ENCODE data around the gene MASP1.
A peak's percentile ranks its signal among the peaks of the same experiment; 100 is the strongest.

MASP1 gene

DNA sequence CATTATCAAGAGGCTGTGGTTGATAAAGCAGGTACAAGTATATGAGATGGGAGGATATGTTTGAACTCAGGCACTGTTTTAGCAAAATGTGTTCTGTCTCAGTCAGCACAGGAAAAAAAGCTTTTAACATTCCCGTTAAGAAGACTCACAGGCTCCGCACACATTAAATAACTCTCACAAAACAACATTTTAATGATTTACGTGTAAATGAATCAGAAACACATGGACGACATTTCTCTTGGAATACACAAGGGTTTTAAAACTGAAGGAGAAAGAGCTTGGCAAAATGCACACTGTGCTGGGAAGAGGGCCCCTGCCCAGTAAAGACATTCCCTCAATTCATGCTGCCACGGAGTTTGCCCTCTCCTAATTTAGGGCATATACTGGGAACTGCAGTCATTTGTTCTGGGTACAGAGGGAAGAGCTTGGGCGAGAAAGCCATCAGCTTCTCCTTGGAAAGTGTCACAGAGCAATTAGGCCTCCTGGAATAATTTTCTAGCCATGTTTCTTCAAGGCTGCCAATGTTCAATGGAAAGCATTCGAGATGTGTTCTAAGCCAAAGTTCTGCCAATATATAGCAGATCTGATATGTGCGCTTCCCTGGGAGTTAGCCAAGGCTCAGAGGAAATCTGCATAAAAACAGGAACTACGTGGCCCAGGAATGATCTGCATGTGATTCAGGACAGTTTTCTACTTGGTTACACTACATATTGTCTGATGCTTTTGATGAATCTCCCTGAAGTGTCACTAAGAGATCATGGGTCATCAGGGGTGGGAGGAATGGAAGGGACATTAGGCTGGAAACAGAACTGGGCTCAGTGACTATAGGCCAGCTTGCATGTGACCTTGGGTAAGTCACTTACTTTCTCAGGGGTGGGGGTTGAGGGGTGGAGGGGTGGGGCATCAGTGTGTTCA is 2.2 kb upstream of the MASP1 start:
- DNase-seq (ENCODE audit: low read depth), result no peak

DNA sequence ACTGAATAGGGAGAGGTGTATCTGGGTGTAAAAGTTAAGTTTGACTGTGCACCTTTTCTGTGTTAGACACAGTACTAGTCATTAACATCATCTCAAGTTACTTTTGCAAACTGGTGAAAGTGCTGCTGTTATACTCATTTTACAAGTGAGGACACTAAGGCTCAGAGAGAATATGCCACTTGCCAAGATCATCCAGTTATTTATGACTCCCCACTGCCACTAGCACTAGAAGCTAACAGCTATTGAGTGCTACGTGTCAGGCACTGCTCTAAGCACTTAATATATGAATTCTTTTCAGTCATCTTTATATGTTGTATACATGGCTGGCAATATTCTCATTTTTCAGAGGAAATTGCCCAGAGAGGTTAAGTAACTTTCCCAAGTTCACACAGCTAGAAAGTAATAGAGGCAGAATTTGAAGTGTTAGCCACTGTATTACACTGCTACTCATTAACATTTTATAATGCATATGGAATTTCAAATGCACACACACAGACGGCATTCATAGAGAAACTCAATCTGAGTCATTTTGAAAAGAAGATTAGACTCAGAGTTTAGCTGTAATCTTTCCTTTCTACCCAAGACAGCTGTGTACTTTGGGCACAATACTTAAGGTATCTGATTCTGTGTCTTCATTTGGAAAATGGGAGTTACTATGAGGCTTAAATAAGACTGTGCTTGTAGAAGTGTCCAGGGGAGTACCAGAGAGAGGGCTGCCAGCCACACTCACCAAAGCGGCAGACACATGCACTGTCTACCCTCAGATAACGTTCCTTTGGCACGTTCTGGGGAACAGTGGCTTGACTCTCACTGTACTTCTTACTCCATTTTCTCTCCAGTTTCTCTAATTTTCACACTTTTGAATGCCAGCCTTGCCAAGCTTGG is 1.3 kb upstream of the MASP1 start:
- DNase-seq (ENCODE audit: low read depth), result no peak

DNA sequence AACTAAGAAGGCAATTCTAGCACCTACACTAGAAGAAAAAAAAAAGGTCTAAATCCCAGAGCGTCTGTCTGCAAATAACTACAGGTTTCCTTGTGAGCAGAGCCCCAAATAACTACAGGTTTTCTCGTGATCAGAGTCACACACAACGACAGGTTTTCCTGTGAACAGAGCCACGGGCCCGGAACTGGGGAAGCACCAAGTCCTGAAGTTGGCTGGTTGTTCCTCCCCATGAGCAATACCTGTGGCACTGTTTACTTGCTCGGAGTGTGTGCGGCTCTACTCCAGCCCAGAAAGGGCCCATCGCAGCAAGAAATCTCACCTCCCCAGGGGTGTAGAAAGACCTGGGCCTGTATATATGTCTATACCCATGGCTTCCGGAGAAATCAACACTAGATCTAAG is 644 bp upstream of the MASP1 start:
- no peak for DNase-seq (ENCODE audit: low read depth)

DNA sequence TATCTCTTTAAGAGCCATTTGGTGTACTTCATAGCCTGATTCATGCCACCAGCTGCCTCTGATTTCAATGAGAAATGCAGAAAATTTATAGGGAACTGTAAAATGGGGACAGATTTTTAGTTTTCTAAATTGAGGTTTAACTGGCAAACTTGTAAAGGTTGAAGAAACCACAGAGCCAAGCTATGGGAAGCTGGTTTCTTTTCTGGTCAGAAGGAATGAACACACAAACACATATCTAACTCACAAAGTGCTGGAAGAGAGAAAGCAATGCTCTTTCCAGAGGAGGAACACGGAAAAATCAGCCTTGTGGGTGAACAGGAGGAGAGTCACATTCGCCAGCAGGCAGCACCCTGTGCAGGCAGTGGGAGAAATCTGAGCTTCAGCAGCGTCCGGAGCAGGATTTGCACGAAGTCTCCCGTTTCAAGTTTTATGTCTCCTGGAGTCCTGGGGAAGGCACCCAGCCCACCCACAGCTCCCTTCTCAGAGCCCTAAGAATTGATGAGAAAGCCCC is 481 bp downstream of the MASP1 start:
- peak; percentile 39 for DNase-seq (ENCODE audit: low read depth)

DNA sequence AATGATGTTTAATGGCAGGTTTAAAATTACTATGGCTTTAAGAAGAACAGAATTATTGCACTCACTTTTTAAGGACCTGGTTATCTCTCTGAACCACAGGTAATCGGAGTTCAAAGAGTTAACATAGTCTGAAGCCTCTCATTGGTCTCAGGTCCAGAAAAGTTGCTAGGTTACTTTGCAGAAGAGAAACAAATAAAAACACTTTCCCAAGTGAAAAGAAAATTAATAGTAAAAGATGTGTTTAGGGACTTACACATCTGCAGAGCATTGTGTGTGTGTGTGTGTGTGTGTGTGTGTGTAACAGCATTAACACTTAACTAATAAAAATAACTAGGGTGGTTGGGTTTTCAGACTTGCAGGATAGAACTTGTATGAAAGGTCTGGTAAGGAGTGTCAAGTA is 1.0 kb downstream of the MASP1 start:
- no peak for DNase-seq (ENCODE audit: low read depth)

DNA sequence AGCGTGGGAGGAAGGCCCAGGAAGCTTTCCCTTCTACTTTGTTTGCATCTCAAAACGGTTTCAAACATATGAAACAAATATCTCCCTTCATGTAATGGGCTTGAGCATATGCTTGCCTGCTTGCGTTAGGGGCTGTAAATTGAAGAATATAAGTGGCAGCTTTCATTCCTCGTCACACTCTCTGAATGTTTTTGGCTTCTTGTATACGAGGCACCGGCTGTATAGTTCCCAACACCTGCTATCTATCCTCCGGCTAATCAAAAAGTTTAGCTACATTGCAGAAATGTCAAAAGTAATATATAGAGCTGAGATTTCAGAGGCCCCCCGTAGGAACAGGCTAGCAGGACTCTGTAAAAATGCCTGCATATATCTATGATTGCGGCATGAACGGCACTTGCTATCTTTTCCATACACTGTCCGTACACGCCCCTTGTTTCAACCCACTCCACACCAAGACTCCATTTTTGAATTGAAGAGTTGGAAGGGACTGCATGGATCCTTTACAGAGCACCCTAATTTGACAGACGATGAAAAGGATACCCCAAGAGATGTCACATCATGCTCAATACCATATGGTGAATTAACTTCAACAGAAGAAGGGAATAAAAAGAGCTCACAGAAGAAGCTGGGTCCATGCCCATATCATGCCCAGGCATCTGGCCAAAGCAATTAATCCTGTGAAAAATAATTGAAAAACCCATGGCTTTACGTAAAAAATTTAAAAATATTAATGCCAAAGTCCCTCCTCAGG is 2.5 kb downstream of the MASP1 start:
- DNase-seq (ENCODE audit: low read depth), result no peak

DNA sequence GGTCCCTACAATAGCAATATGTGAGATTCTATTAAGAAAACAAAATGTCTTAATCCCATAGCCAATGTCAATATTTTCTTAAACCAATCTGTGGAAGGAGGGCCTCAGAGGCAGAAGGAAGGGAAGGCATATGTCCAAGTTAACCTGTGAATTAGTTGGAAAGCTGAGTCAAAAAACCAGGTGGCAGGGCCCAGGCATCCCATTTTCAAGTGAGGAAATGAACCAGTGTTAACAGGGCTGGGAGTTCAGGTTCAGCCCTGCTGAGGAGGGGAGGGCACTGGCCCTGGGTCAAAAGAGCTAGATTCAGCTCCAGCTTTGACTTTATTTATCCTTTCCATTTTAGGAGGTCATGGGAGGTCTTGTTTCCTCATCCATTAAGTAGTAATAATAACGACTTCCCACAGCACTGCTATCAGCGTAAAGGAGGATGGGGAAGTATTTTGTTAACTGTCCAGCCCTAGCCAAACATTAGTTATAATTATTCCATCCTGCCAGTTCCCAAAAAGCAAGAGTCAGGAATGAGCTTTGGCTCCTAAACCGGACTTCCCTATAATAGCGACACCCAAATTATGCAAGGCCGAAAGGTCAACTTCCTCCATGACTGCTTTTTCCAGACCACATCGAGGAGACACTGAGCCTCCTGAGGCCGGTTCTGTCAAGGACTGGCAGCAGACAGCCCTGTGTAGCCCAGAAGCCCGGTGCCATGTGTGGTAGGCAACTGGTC is 3.2 kb downstream of the MASP1 start:
- DNase-seq (ENCODE audit: low read depth), result no peak

DNA sequence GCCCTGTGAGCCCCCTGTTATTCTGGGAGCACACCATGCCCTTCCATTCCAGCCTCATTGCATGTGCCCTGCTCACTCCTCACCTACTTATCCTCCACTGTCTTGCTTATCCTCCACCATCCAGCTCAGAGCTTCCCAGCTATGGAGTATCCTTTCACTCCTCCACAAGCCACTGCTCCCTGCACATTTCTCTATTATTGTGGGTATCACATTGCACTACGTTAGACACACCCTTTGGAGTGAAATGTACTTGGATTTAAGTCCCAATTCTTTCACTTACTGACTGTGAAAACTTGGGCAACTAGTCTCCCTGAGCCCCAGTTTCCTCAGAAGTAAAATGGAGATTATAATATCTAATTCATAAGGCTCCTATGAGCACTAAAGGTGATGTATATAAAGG is 4.3 kb downstream of the MASP1 start:
- DNase-seq (ENCODE audit: low read depth), result no peak

DNA sequence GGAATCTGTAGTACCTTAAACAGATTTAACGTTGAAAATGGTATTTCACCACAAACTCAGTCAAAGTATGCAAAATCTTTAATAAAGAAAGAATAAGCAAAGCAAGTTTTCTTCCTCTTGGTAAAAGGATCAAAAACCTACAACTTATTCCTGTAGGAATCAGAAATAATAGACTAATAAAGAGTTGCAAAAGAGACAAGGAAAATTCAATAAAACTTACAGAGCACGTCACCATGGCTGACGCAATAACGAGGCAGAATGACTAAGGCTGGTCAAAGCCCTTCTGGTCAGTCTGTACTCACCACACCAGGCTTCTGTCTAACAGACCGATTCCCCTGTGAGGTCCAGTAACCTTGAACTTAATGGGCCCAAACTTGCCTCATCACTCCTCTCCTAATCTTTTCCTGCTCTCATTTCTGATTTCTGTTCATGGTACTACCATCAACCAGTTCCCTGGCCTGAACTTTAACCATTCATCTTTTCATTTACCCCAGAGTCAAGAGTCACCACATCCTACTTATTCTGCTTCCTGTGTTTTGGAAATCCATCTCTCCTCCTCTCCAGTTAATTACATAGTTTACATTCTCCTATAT is 5.0 kb downstream of the MASP1 start:
- DNase-seq (ENCODE audit: low read depth), result peak; percentile 93

DNA sequence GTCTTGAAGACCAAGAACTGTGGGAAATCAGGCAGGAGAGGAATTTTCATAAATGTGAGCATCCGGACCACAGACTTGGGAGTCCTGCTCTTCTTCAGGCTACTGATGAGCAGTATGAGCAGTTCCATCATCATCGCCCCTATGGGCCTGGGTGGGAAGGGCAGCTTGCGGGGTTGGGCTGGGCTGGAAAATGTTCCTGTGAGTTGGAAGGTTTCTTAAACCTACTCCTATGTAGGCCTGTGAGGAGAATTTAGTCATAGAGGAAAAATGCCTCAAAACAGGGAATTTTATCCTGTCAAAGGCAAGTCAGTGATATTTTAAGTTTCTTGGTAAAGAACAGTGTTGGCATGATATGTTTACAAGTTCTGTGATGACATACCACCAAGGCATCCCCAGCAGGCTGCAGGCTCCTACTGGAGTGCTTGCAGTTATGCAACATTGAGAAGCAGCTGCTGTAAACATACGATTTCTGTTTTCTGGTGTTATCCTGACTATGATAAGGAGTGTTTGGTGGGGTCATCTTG is 10.3 kb downstream of the MASP1 start:
- no peak for DNase-seq (ENCODE audit: low read depth)

DNA sequence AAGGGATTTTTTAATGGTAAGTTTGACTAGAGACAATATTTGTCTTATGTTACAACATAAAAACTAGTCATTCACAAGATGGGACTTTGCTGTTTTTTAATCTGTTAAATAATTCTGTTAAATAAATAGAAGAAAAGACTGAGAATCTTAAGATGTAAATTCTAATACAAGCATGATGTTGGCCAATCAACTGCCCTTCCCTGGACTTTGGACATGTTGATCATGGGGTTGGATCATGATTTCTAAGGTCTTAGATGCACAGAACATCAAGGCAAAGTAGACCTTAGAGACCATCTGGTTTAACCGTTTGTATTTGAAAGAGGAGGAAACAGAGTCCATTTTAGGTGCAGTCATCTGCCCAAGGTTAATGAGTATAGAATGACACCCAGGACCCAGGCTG is 10.9 kb downstream of the MASP1 start:
- no peak for DNase-seq (ENCODE audit: low read depth)

DNA sequence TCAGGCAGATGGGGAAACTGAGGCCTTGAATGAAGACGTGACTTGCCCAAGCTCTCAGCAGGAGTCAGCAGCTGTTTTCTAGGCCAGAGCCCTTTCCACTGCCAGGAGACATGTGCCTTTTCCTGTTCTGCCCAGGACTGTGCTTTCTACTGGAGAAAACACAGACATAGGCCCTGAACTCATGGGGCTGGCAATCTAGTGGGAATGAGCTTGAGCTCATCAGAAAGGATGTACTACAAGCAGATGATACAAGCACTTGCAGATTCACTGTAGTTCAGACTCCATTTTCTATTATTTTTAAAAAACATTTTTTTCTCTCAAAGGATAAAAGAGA is 14.4 kb downstream of the MASP1 start:
- no peak for DNase-seq (ENCODE audit: low read depth)

DNA sequence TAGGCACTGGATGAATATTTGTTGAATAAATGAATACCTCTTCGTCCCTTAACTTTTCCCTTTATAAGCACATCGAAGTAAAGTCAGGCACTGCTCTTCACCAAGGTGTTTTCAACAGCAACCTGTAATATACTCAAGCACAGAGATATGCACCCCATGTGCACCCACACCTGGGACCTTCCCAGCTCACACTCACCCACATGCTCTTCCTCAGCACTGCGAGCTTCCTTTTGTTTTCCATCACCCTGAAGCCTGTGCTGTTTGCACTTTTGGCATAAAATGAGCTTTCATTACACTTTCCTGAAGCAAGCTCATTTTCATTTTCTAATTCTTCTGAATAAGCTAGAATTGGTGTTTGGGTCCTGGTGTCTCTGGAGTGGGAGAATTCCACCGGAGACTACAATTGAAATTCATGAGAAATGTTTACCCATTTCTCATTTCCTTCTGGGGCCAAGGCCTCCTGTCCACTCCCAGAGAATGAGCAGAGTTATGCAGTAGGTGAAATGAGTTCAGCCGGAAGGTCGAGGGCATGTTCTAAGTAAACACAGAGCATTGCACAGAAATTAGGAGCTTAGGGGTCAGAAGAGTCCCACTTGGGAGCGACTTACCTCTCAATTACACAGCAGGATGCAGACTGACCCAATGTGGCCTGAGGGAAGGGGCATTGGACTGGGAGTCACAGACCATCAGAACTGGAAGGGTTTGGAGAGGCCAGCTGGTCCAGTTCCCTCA is 15.0 kb downstream of the MASP1 start:
- DNase-seq (ENCODE audit: low read depth), result no peak

DNA sequence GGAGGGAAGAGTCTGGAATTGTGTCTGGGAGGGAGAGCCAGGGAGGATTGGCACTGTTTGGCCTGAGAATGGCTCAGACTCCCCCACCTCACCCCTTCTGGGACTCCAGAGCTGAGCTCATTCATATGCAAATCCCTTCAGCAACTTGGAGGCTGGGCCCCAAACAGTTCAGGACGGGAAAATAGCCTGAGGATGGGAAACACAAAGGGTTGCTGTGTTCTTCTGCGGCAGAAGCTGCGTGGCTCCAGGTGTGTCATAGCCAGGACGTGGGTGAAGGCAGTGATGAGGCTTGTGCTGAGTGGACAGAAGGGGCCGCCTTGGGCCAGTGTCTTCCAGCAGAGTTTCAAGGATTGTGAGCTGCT is 16.6 kb downstream of the MASP1 start:
- DNase-seq (ENCODE audit: low read depth), result no peak

DNA sequence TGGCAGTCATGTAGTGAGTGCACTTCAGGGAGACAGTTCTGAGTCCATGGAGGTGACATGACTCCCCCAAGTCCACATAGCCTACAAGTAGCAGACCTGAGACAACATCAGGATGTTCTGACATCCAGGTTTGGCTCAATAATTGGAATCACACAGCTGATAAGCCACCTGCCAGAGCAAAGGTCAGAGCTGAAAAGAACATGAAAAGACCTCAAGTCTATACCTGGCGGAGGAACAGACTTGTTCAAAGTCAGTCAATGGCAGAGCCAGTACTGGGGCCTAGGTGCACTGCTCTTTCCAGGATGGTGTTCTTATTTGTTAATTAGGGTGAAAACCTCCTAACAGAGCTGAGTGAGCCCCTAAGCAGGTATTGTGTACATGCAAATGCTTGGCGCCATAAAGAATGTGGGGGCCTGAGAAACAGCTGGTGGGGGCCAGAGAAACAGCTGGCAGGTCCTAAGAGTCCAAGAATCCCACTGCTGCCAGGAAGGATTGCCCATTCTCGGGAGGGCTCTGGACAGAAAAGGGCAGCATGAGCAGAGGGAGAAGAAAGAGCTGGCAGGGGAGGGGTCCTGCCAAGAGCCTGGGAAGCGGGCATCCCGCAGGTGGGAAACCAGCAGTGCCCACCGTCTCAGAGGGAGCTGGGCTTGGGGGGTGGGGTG is 17.1 kb downstream of the MASP1 start:
- DNase-seq (ENCODE audit: low read depth), result no peak

DNA sequence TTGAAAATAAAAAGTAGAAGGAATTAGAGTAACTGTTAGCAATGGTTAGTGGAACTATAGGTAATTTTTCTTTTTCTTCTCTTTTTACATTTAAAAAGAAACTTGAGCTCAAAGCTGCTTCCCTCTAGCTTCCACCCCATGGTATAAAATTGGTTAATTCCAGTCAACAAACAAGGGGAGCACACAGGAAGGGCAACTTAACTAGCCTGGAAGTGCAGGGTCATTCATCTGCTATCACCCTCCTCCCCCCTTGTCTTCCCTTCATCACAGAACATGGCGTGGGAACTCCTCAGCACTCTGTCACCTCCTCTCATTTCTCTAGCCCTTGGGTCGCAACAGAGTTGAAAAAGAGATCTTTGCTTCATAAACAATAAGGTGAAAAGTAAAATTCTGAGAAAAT is 20.0 kb downstream of the MASP1 start:
- DNase-seq (ENCODE audit: low read depth), result no peak

DNA sequence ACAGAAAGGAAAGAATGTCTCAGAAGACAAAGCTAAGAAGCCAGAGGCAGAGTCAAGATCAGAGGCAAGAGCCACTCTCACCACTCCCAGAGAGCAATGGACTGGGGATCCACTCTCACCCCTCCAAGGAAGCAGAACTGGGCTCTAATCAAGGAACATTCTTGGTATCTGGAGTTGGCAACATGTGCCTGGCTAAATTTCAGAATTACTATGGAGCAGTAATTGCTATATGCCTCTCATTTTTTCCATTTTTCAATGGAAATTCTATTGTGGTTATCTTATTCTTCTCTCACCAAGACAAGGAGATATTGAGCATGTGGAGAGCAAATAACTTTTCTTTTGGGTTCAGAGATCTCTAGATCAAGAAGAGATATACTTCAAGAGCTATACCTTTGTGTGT is 22.1 kb downstream of the MASP1 start:
- DNase-seq (ENCODE audit: low read depth), result no peak

DNA sequence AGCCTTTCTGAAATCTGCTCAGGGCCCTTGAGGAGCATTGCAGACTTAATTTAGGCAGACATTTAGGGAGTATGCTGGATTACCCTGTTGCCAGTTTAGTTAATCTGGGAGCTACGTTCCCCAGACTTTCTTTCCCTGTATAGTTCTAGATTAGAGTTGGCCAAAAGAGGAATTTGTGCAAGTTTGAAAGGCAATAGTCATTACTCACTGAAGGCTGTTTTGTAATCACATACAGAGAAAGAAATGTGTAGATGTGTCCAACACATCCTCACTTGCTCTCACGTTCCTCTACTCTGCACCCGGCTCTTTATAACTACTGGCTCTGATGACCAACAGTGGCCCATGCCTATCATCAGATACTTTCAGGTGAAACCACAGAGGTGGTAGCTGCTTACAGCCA is 24.2 kb downstream of the MASP1 start:
- DNase-seq (ENCODE audit: low read depth), result no peak

DNA sequence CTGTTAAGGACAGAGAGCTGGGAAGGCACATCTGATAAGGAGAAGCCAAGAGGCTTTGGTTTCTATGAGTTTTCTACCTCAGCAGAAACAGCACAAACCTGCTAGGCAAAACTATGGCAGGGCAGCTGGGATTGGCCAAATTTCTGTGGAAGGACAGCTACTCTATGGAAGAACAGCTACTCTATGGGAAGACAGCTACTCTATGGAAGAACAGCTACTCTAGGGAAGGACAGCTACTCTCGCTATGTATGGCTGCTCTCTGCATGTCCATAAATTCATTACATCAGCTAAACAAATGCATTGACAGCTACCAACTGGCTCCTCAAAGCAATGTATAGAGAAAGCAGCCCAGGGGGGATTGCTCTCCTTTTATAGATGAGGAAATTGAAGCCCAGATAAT is 24.8 kb downstream of the MASP1 start:
- DNase-seq (ENCODE audit: low read depth), result no peak

DNA sequence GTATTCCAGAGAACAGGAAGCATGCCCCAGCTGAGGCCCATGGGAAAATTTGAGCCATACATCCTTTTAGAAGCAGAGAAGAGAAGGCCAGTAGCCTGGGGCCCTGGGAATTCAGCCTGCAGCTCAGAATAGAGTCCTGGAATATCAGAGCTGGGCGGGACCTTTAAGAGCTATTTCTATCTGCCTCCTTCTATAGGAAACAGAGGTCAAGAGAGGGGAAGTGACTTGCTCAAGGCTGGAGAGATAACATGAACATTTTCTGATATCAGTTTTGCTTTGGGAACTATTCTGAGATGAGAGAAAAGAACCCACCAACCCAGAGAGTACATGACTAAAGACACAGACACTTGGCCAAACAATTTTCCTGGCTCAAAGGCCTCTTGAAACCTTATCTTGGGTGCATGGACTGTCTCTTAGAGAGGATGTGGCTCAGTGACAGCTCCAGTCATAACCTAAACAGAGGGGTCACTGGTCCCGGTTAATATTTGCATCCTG is 26.0 kb downstream of the MASP1 start:
- no peak for DNase-seq (ENCODE audit: low read depth)

Measured in stromal cell of bone marrow (primary cell).